Panc1 (cell line): ENCODE results near the gene CCNQ. TPM values are rescaled to one million over a fixed set of nuclear protein-coding genes. Genes with fewer than 3 reads are reported as not detected.

Experiments
- ATAC-seq: fragments of 200-7000 bp; cut with Tn5 transposase; 2 replicates; pipeline ENCODE4 v1.9.1; 2020; ENCODE audit warnings: mild to moderate bottlenecking, moderate library complexity
- BruUV-seq: library from RNA; stranded (reverse); fragments of 400-500 nt; replicated peaks from 2 replicates; lab custom pipeline; 2021; lab: Mats Ljungman, UMichigan
- CTCF ChIA-PET: fragments of 300-600 bp; sonication (Branson Sonifier 250); formaldehyde crosslinking; loops from one replicate; lab custom pipeline; 2022; ENCODE audit warnings: antibody characterized with exemption; lab: Charles Lee
- POLR2A ChIA-PET: fragments of 300-600 bp; sonication (Branson Sonifier 250); formaldehyde crosslinking; loops from one replicate; lab custom pipeline; 2022; ENCODE audit warnings: antibody characterized with exemption; lab: Charles Lee
- DNase-seq: peaks from one replicate; pipeline ENCODE4 v3.0.0-alpha.2; 2010; ENCODE audit warnings: low read depth, low spot score
- H3K27ac ChIP-seq: 2 replicates; pipeline ENCODE4 v1.5.1; 2011; ENCODE audit warnings: mild to moderate bottlenecking, low read length, inconsistent platforms
- H3K27me3 ChIP-seq: fragments of 200-500 bp; sonication (Bioruptor generic); 2 replicates; pipeline ENCODE4 v1.6.0; 2014; ENCODE audit warnings: low read length, inconsistent platforms; ENCODE audit not compliant: control insufficient read depth, insufficient read depth
- H3K36me3 ChIP-seq: fragments of 200-500 bp; sonication (Bioruptor generic); 2 replicates; pipeline ENCODE4 v1.5.1; 2014; ENCODE audit warnings: inconsistent platforms, mild to moderate bottlenecking, low read length, moderate library complexity; ENCODE audit not compliant: control insufficient read depth, insufficient read depth
- H3K4me1 ChIP-seq: 2 replicates; pipeline ENCODE4 v1.5.1; 2011; ENCODE audit warnings: inconsistent platforms, mild to moderate bottlenecking, low read length, moderate library complexity; ENCODE audit not compliant: control insufficient read depth, insufficient read depth
- H3K4me3 ChIP-seq, 2 experiments: 2 replicates each; pipeline ENCODE4 v1.5.1; 2011 to 2012; ENCODE audit warnings: low read depth in 2 of 2, low read length in 2 of 2, mild to moderate bottlenecking in 2 of 2, inconsistent platforms in 1 of 2, moderate library complexity in 1 of 2
- H3K9me3 ChIP-seq: fragments of 200-500 bp; sonication (Bioruptor generic); 2 replicates; pipeline ENCODE4 v1.5.1; 2014; ENCODE audit warnings: low read depth, mild to moderate bottlenecking, inconsistent platforms, low read length, moderate library complexity; ENCODE audit not compliant: control insufficient read depth, insufficient read depth
- POLR2AphosphoS5 ChIP-seq: IDR thresholded peaks from 2 replicates; pipeline ENCODE4 v1.6.1; 2012; ENCODE audit warnings: mild to moderate bottlenecking, low read depth, low read length, moderate library complexity
- SIN3A ChIP-seq: IDR thresholded peaks from 2 replicates; pipeline ENCODE4 v1.6.1; 2012; ENCODE audit warnings: low read depth, mild to moderate bottlenecking, low read length, moderate library complexity, borderline replicate concordance; ENCODE audit not compliant: insufficient read depth
- TCF7L2 ChIP-seq: IDR thresholded peaks from 2 replicates; pipeline ENCODE4 v1.6.1; 2011; ENCODE audit warnings: mild to moderate bottlenecking, low read depth, low read length, inconsistent platforms
- in situ Hi-C: cut with HindIII; loops from 2 replicates; pipeline ENCODE4 v1.10.0; 2016; ENCODE audit warnings: low sequenced_read_pairs, low pct_unique_long_range_greater_than_20kb
- intact Hi-C: fragments of 100-400 bp; cut with micrococcal nuclease; formaldehyde crosslinking; loops from one replicate; pipeline ENCODE4 v1.10.0; 2022; ENCODE audit not compliant: unreplicated experiment
- total RNA-seq: library from RNA; stranded (reverse); gene quantifications from one replicate; pipeline ENCODE4 v1.2.1, GENCODE V29; 2021; ENCODE audit not compliant: unreplicated experiment
- TF ChIP-seq, protein P1 (sequence below), 2 experiments: IDR thresholded peaks; 2 replicates each; pipeline ENCODE4 v1.6.1; 2011 to 2012; ENCODE audit warnings: low read depth in 2 of 2, control low read depth in 1 of 2, low read length in 1 of 2, mild to moderate bottlenecking in 1 of 2, moderate library complexity in 1 of 2; ENCODE audit not compliant: insufficient read depth in 1 of 2
- TF ChIP-seq, protein P2 (sequence below): fragments of 450-650 bp; IDR thresholded peaks from 2 replicates; pipeline ENCODE4 v1.5.1; 2017; ENCODE audit warnings: mild to moderate bottlenecking

Gene CCNQ
- total RNA-seq, 1 experiment from 2014 or later: 42.1 TPM

- DNase-seq: no peak
- CTCF ChIA-PET: no interaction called here
- POLR2A ChIA-PET: interaction anchor here (0.6 kb wide), 1 partner anchor 64 kb away, joined by 4 read pairs; no protein-coding TSS in a partner anchor
- no TSS peak for BruUV-seq
- no peaks in the 10 kb centered on the region for H3K36me3 ChIP-seq
- H3K4me3 ChIP-seq: no peak overlapping the region
- no peaks in the 10 kb centered on the region for H3K4me1 ChIP-seq
- intact Hi-C loops: no loop called here
- no peaks in the 10 kb centered on the region for H3K9me3 ChIP-seq
- TF ChIP-seq TCF7L2 (no peak), POLR2AphosphoS5 (no peak), SIN3A (no peak)
- TF ChIP-seq, protein P1, sequence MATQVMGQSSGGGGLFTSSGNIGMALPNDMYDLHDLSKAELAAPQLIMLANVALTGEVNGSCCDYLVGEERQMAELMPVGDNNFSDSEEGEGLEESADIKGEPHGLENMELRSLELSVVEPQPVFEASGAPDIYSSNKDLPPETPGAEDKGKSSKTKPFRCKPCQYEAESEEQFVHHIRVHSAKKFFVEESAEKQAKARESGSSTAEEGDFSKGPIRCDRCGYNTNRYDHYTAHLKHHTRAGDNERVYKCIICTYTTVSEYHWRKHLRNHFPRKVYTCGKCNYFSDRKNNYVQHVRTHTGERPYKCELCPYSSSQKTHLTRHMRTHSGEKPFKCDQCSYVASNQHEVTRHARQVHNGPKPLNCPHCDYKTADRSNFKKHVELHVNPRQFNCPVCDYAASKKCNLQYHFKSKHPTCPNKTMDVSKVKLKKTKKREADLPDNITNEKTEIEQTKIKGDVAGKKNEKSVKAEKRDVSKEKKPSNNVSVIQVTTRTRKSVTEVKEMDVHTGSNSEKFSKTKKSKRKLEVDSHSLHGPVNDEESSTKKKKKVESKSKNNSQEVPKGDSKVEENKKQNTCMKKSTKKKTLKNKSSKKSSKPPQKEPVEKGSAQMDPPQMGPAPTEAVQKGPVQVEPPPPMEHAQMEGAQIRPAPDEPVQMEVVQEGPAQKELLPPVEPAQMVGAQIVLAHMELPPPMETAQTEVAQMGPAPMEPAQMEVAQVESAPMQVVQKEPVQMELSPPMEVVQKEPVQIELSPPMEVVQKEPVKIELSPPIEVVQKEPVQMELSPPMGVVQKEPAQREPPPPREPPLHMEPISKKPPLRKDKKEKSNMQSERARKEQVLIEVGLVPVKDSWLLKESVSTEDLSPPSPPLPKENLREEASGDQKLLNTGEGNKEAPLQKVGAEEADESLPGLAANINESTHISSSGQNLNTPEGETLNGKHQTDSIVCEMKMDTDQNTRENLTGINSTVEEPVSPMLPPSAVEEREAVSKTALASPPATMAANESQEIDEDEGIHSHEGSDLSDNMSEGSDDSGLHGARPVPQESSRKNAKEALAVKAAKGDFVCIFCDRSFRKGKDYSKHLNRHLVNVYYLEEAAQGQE (IDR thresholded peaks at IDR 0.05; ENCODE audit: insufficient read depth in 1 of 2, low read depth in 2 of 2, low read length in 1 of 2): no peak
- TF ChIP-seq, protein P2, sequence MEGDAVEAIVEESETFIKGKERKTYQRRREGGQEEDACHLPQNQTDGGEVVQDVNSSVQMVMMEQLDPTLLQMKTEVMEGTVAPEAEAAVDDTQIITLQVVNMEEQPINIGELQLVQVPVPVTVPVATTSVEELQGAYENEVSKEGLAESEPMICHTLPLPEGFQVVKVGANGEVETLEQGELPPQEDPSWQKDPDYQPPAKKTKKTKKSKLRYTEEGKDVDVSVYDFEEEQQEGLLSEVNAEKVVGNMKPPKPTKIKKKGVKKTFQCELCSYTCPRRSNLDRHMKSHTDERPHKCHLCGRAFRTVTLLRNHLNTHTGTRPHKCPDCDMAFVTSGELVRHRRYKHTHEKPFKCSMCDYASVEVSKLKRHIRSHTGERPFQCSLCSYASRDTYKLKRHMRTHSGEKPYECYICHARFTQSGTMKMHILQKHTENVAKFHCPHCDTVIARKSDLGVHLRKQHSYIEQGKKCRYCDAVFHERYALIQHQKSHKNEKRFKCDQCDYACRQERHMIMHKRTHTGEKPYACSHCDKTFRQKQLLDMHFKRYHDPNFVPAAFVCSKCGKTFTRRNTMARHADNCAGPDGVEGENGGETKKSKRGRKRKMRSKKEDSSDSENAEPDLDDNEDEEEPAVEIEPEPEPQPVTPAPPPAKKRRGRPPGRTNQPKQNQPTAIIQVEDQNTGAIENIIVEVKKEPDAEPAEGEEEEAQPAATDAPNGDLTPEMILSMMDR: no peak
- in situ Hi-C loops: no loop called here
- no peak overlapping the region for H3K27ac ChIP-seq
- H3K27me3 ChIP-seq: no peaks in the 10 kb centered on the region
- ATAC-seq: no peak
These were observed 26.5 kb upstream of the CCNQ start for GRCh38 chrX:153625271-153626024.

DNA sequence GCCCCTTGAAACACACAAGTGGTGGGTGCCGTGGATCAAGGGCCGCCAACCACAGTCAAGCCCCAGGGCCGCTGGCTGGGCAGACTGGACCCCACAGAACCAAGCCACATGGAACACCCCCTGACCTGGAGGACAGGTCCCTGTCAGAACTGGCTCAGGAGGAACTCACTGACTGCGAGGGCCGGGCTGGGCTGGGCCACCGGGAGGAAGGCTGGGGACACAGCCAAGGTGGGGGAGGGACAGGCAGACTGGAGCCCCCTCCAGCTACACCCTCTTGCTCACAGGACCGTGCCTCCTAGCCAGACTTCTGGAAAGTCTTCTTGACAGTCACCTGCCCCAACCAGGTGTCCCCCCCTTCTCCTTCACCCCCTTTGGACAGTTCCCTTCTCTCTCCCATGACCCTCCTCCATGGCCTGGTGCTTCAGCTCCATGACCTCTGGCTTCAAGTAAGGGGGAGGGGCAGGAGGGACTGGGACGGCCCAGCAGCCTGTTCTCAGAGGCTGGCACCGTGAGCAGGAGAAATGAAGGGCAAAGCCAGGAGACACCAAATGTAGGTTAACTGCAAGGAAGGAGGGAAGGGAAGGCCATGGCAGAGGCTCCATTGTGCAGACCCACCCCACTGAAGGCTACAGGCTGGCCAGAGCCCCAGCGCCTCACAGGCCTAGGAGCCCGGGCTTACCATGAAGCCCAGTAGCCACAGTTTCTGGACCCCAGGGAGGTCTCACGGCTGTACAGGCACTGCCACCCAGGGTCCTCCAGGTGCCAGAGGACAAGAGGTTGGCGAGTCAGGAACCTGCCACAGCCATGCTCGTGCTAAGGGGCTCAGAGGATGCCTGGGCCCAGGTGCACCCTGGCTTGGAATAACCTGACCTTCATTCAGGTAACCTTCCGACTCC lies 25.5 kb upstream of the CCNQ start:
- DNase-seq: no peak
- Histone ChIP-seq H3K27ac (no peak overlapping the region), H3K36me3 (no peaks in the 10 kb centered on the region), H3K4me1 (no peaks in the 10 kb centered on the region), H3K4me3 (no peak overlapping the region), H3K9me3 (no peaks in the 10 kb centered on the region), H3K27me3 (no peaks in the 10 kb centered on the region)
- TF ChIP-seq, protein P2: no peak
- no peak for TF ChIP-seq POLR2AphosphoS5
- TF ChIP-seq, protein P1 (IDR thresholded peaks at IDR 0.05; ENCODE audit: insufficient read depth in 1 of 2, low read depth in 2 of 2, low read length in 1 of 2): no peak
- no peak for TF ChIP-seq SIN3A
- TF ChIP-seq TCF7L2: no peak
- CTCF ChIA-PET: no interaction called here
- intact Hi-C loops: no loop called here
- ATAC-seq: no peak; the same call in 1 of the 2 replicates
- POLR2A ChIA-PET: interaction anchor here (0.6 kb wide), 1 partner anchor 63 kb away, joined by 4 read pairs; no protein-coding TSS in a partner anchor
- BruUV-seq: no TSS peak
- in situ Hi-C loops: no loop called here
